H9 (cell line): ENCODE results near the gene SUFU. TPM values are rescaled to one million over a fixed set of nuclear protein-coding genes. Genes with fewer than 3 reads are reported as not detected.

ENCODE experiments used
- DNase-seq: peaks from one replicate; pipeline ENCODE4 v3.0.0-alpha.2; 2017
- H2AFZ ChIP-seq: one replicate; pipeline ENCODE4 v1.6.1; 2013; ENCODE audit warnings: mild to moderate bottlenecking, low read length, control low read depth, moderate library complexity
- H2AK5ac ChIP-seq: 2 replicates; pipeline ENCODE4 v1.6.1; 2013; ENCODE audit warnings: low read length, control low read depth, mixed read lengths; ENCODE audit not compliant: insufficient read length
- H2BK120ac ChIP-seq: one replicate; pipeline ENCODE4 v1.6.1; 2013; ENCODE audit warnings: low read depth, mild to moderate bottlenecking, low read length, control low read depth, inconsistent platforms; ENCODE audit not compliant: poor library complexity, severe bottlenecking
- H2BK12ac ChIP-seq: 2 replicates; pipeline ENCODE4 v1.6.1; 2013; ENCODE audit warnings: low read length, control low read depth, mixed read lengths, low read depth; ENCODE audit not compliant: insufficient read length
- H2BK15ac ChIP-seq: 2 replicates; pipeline ENCODE4 v1.6.1; 2013; ENCODE audit warnings: low read depth, low read length, control low read depth
- H2BK20ac ChIP-seq: one replicate; pipeline ENCODE4 v1.6.1; 2013; ENCODE audit warnings: low read depth, mild to moderate bottlenecking, low read length, control low read depth, inconsistent platforms; ENCODE audit not compliant: poor library complexity, severe bottlenecking
- H2BK5ac ChIP-seq: 2 replicates; pipeline ENCODE4 v1.6.1; 2013; ENCODE audit warnings: low read length, control low read depth, mixed read lengths; ENCODE audit not compliant: insufficient read length
- H3K14ac ChIP-seq: 2 replicates; pipeline ENCODE4 v1.6.1; 2013; ENCODE audit warnings: low read length, control low read depth; ENCODE audit not compliant: insufficient read depth
- H3K18ac ChIP-seq: 2 replicates; pipeline ENCODE4 v1.6.1; 2013; ENCODE audit warnings: low read depth, mild to moderate bottlenecking, mixed read lengths, low read length, control low read depth; ENCODE audit not compliant: insufficient read length
- H3K23ac ChIP-seq: 2 replicates; pipeline ENCODE4 v1.6.1; 2013; ENCODE audit warnings: low read length, control low read depth, mixed read lengths, low read depth; ENCODE audit not compliant: insufficient read length
- H3K23me2 ChIP-seq: 2 replicates; pipeline ENCODE4 v1.6.1; 2013; ENCODE audit warnings: low read depth, mild to moderate bottlenecking, mixed read lengths, low read length, control low read depth; ENCODE audit not compliant: insufficient read length, poor library complexity, severe bottlenecking
- H3K27ac ChIP-seq: 2 replicates; pipeline ENCODE4 v1.5.1; 2013; ENCODE audit warnings: low read length, control low read depth, mixed read lengths, low read depth; ENCODE audit not compliant: insufficient read length
- H3K27me3 ChIP-seq: 2 replicates; pipeline ENCODE4 v1.6.1; 2013; ENCODE audit warnings: low read length, control low read depth, inconsistent platforms; ENCODE audit not compliant: insufficient read depth
- H3K4ac ChIP-seq: 2 replicates; pipeline ENCODE4 v1.6.1; 2013; ENCODE audit warnings: low read depth, mild to moderate bottlenecking, control low read depth, inconsistent platforms, low read length, moderate library complexity
- H3K4me1 ChIP-seq: 2 replicates; pipeline ENCODE4 v1.6.1; 2013; ENCODE audit warnings: low read length, control low read depth, inconsistent platforms; ENCODE audit not compliant: insufficient read depth
- H3K4me2 ChIP-seq: 2 replicates; pipeline ENCODE4 v1.6.1; 2013; ENCODE audit warnings: low read length, control low read depth, mixed read lengths; ENCODE audit not compliant: insufficient read length, insufficient read depth
- H3K56ac ChIP-seq: 2 replicates; pipeline ENCODE4 v1.6.1; 2013; ENCODE audit warnings: low read depth, mild to moderate bottlenecking, mixed read lengths, low read length, control low read depth; ENCODE audit not compliant: insufficient read length
- H3K79me1 ChIP-seq: 2 replicates; pipeline ENCODE4 v1.6.1; 2013; ENCODE audit warnings: low read depth, mild to moderate bottlenecking, moderate library complexity, low read length, control low read depth, inconsistent platforms; ENCODE audit not compliant: insufficient read depth, poor library complexity, severe bottlenecking
- H3K79me2 ChIP-seq: 2 replicates; pipeline ENCODE4 v1.6.1; 2013; ENCODE audit warnings: low read length, control low read depth, inconsistent platforms; ENCODE audit not compliant: insufficient read depth
- H3K9ac ChIP-seq: 2 replicates; pipeline ENCODE4 v1.6.1; 2013; ENCODE audit warnings: low read length, control low read depth, mixed read lengths; ENCODE audit not compliant: insufficient read length; ENCODE audit errors: extremely low read depth
- H3K9me3 ChIP-seq: one replicate; pipeline ENCODE4 v1.6.1; 2013; ENCODE audit warnings: low read depth, low read length, inconsistent platforms; ENCODE audit not compliant: control insufficient read depth
- H3T11ph ChIP-seq: one replicate; pipeline ENCODE4 v1.6.1; 2013; ENCODE audit warnings: mild to moderate bottlenecking, low read length, control low read depth, inconsistent platforms
- H4K20me1 ChIP-seq: one replicate; pipeline ENCODE4 v1.6.1; 2013; ENCODE audit not compliant: control insufficient read depth, insufficient read length, insufficient read depth
- H4K5ac ChIP-seq: 2 replicates; pipeline ENCODE4 v1.6.1; 2013; ENCODE audit warnings: low read depth, mild to moderate bottlenecking, mixed read lengths, low read length, control low read depth; ENCODE audit not compliant: insufficient read length
- H4K8ac ChIP-seq: replicated peaks from 2 replicates; pipeline ENCODE4 v1.6.1; 2013; ENCODE audit warnings: low read length, control low read depth, mixed read lengths, low read depth; ENCODE audit not compliant: insufficient read length
- H4K91ac ChIP-seq: 2 replicates; pipeline ENCODE4 v1.6.1; 2013; ENCODE audit warnings: low read depth, mild to moderate bottlenecking, moderate library complexity, mixed read lengths, low read length, control low read depth; ENCODE audit not compliant: insufficient read length
- H3K27ac Mint-ChIP-seq, 3 experiments: 2 replicates in 2 of 3; 3 replicates in 1 of 3; pipeline ENCODE4 v1.8.0; 2020 to 2021; ENCODE audit warnings: mixed read lengths in 3 of 3, mild to moderate bottlenecking in 1 of 3, moderate library complexity in 1 of 3
- H3K27me3 Mint-ChIP-seq: 2 replicates; pipeline ENCODE4 v1.8.0; 2021; ENCODE audit warnings: low read depth, mild to moderate bottlenecking, moderate library complexity, mixed read lengths
- H3K36me3 Mint-ChIP-seq, 3 experiments: 2 replicates in 2 of 3; 3 replicates in 1 of 3; pipeline ENCODE4 v1.8.0; 2020 to 2021; ENCODE audit warnings: low read depth in 3 of 3, mixed read lengths in 3 of 3; ENCODE audit not compliant: insufficient read depth in 1 of 3
- H3K4me1 Mint-ChIP-seq, 2 experiments: 2 replicates each; pipeline ENCODE4 v1.8.0; 2020; ENCODE audit warnings: mixed read lengths in 2 of 2
- H3K4me3 Mint-ChIP-seq, 2 experiments: 2 replicates in 1 of 2; 3 replicates in 1 of 2; pipeline ENCODE4 v1.8.0; 2020 to 2021; ENCODE audit warnings: mild to moderate bottlenecking in 2 of 2, mixed read lengths in 2 of 2, moderate library complexity in 1 of 2
- H3K9me3 Mint-ChIP-seq, 2 experiments: 2 replicates in 1 of 2; 3 replicates in 1 of 2; pipeline ENCODE4 v1.8.0; 2020; ENCODE audit warnings: mild to moderate bottlenecking in 2 of 2, mixed read lengths in 2 of 2, moderate library complexity in 1 of 2
- CTCF ChIP-seq: fragments of 200-600 bp; sonication (generic); conservative IDR thresholded peaks from 3 replicates; pipeline ENCODE4 v1.8.0; 2021; ENCODE audit warnings: antibody characterized with exemption, mild to moderate bottlenecking
- WGBS: extraction: QIAGEN DNeasy Blood & Tissue Kit; methylation state at CpG from one replicate; pipeline ENCODE4 v1.1.7; 2013; ENCODE audit warnings: missing lambda C conversion rate, low lambda C conversion rate, mixed read lengths; ENCODE audit not compliant: insufficient read length; ENCODE audit errors: extremely low coverage; 5-methylcytosine and 5-hydroxymethylcytosine counted together
- total RNA-seq: library from RNA; stranded (reverse); gene quantifications from 2 replicates; pipeline ENCODE4 v1.2.1, GENCODE V29; 2021

SUFU gene
- total RNA-seq, 1 experiment from 2014 or later = 9.5 TPM

GRCh38 chr10:102470579-102471546, 32.9 kb upstream of the SUFU start:
- Histone ChIP-seq H3K9me3 (no peaks in the 10 kb centered on the region), H2BK5ac (no peak overlapping the region), H2BK12ac (no peak overlapping the region), H3K79me1 (no peaks in the 10 kb centered on the region), H3K27me3 (no peaks in the 10 kb centered on the region), H2BK20ac (no peak overlapping the region), H4K20me1 (no peaks in the 10 kb centered on the region), H3K27ac (no peak overlapping the region), H2BK15ac (no peak overlapping the region), H2AFZ (no peak overlapping the region), H3K4me1 (no peaks in the 10 kb centered on the region), H4K5ac (no peak overlapping the region), H3K79me2 (no peaks in the 10 kb centered on the region), H4K91ac (no peak overlapping the region), H3K23ac (no peak overlapping the region), H3K9ac (no peak overlapping the region), H3T11ph (no peak overlapping the region), H3K4ac (no peak overlapping the region), H4K8ac (no peak overlapping the region), H3K18ac (no peak overlapping the region), H3K4me2 (no peak overlapping the region), H2AK5ac (no peak overlapping the region), H3K14ac (no peak overlapping the region; the same call in 1 of the 2 replicates), H3K56ac (no peak overlapping the region), H3K23me2 (no peaks in the 10 kb centered on the region), H2BK120ac (no peak overlapping the region)
- no peak for TF ChIP-seq CTCF
- Mint-ChIP-seq H3K9me3 (no peaks in the 10 kb centered on the region), H3K36me3 (peaks cover 7 to 22% (median 16%) of the 10 kb centered on the region in 3 experiments; a peak in 6 of 7 replicates), H3K4me3 (no peak overlapping the region), H3K27ac (no peak overlapping the region; a peak in 1 of 7 replicates), H3K27me3 (no peaks in the 10 kb centered on the region; the same call in none of the 2 replicates), H3K4me1 (peaks cover 0 to 2% of the 10 kb centered on the region in 2 experiments; a peak in 1 of 4 replicates)
- no peak for DNase-seq
- no CpG with 5 or more reads among the region's 36 CpGs for WGBS
